Measurements from ENCODE around the gene BAHCC1. TPM values are rescaled to one million over a fixed set of nuclear protein-coding genes. Genes with fewer than 3 reads are reported as not detected.

BAHCC1 gene
- total and polyA plus RNA-seq, 2 donors (not counting 1 experiment from before 2014, with no cell fraction given) = 1.8 to 7.3 TPM

DNA sequence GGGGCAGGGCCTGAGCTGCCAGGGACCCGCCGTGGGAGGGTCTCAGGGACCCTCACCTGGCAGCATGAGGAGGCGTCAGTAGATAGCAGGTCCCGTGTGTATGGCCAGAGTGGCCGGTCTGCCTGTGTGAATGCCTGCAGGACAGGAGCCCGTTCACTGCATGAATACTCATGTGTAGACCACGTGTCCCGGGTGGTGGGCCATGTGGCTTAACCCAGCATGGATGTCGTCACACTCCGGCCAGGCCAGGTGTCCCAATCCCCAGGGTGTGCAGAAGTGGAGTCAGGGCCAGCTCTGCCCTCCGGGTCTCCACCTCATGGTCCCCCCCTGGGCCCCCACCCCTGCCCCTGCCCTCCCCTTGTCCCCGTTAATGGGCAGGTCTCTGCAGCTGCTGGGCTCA lies 53.7 kb downstream of the BAHCC1 start:
- DNase-seq (ENCODE audit: low read depth in 2 of 2) = no peak
- Histone ChIP-seq H3K79me2 (ENCODE audit: control insufficient read depth, insufficient read depth, low read length) (no peaks in the 10 kb centered on the region), H4K20me1 (ENCODE audit: control insufficient read depth, extremely low read depth, insufficient read depth, low read length) (no peaks in the 10 kb centered on the region), H3K27ac (ENCODE audit: insufficient read depth, low read length) (no peak overlapping the region), H3K9ac (ENCODE audit: insufficient read depth, low read length) (no peak overlapping the region), H3K4me1 (ENCODE audit: control insufficient read depth, extremely low read depth, insufficient read depth, low read length) (no peaks in the 10 kb centered on the region), H3K9me3 (ENCODE audit: control insufficient read depth, insufficient read depth, low read depth, low read length) (no peaks in the 10 kb centered on the region), H2AFZ (ENCODE audit: low read length) (no peak overlapping the region), H3K27me3 (ENCODE audit: control insufficient read depth, insufficient read depth, low read length) (no peaks in the 10 kb centered on the region), H3K4me2 (ENCODE audit: extremely low read depth, insufficient read depth, low read length) (no peak overlapping the region), H3K4me3 (replicated peaks in 1 of 4; ENCODE audit: control extremely low read depth in 1 of 4, insufficient read depth in 1 of 4, low read depth in 3 of 4, low read length in 4 of 4) (no peak overlapping the region), H3K36me3 (ENCODE audit: control insufficient read depth, insufficient read depth, low read length) (no peaks in the 10 kb centered on the region)
- TF ChIP-seq EZH2 (IDR thresholded peaks at IDR 0.05; ENCODE audit: low read length, missing control alignments) = no peak
- TF ChIP-seq, protein P1, sequence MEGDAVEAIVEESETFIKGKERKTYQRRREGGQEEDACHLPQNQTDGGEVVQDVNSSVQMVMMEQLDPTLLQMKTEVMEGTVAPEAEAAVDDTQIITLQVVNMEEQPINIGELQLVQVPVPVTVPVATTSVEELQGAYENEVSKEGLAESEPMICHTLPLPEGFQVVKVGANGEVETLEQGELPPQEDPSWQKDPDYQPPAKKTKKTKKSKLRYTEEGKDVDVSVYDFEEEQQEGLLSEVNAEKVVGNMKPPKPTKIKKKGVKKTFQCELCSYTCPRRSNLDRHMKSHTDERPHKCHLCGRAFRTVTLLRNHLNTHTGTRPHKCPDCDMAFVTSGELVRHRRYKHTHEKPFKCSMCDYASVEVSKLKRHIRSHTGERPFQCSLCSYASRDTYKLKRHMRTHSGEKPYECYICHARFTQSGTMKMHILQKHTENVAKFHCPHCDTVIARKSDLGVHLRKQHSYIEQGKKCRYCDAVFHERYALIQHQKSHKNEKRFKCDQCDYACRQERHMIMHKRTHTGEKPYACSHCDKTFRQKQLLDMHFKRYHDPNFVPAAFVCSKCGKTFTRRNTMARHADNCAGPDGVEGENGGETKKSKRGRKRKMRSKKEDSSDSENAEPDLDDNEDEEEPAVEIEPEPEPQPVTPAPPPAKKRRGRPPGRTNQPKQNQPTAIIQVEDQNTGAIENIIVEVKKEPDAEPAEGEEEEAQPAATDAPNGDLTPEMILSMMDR (conservative IDR thresholded peaks at IDR 0.05 in 1 of 2, IDR thresholded peaks at IDR 0.05 in 1 of 2; ENCODE audit: low read depth in 1 of 2, low read length in 2 of 2) = no peak

- Histone ChIP-seq H3K9ac (ENCODE audit: insufficient read depth, low read length) (no peak overlapping the region), H4K20me1 (ENCODE audit: control insufficient read depth, extremely low read depth, insufficient read depth, low read length) (no peaks in the 10 kb centered on the region), H3K36me3 (ENCODE audit: control insufficient read depth, insufficient read depth, low read length) (no peaks in the 10 kb centered on the region), H3K9me3 (ENCODE audit: control insufficient read depth, insufficient read depth, low read depth, low read length) (no peaks in the 10 kb centered on the region), H3K4me2 (ENCODE audit: extremely low read depth, insufficient read depth, low read length) (no peak overlapping the region), H3K4me3 (replicated peaks in 1 of 4; ENCODE audit: control extremely low read depth in 1 of 4, insufficient read depth in 1 of 4, low read depth in 3 of 4, low read length in 4 of 4) (no peak overlapping the region), H2AFZ (ENCODE audit: low read length) (no peak overlapping the region), H3K4me1 (ENCODE audit: control insufficient read depth, extremely low read depth, insufficient read depth, low read length) (no peaks in the 10 kb centered on the region), H3K27ac (ENCODE audit: insufficient read depth, low read length) (no peak overlapping the region), H3K27me3 (ENCODE audit: control insufficient read depth, insufficient read depth, low read length) (no peaks in the 10 kb centered on the region), H3K79me2 (ENCODE audit: control insufficient read depth, insufficient read depth, low read length) (no peaks in the 10 kb centered on the region)
- TF ChIP-seq, protein P1 (conservative IDR thresholded peaks at IDR 0.05 in 1 of 2, IDR thresholded peaks at IDR 0.05 in 1 of 2; ENCODE audit: low read depth in 1 of 2, low read length in 2 of 2) = no peak
- no peak for TF ChIP-seq EZH2 (IDR thresholded peaks at IDR 0.05; ENCODE audit: low read length, missing control alignments)
- DNase-seq (ENCODE audit: low read depth in 2 of 2) = no peak
Observed at GRCh38 chr17:81449351-81449750, 54.1 kb downstream of the BAHCC1 start.

DNA sequence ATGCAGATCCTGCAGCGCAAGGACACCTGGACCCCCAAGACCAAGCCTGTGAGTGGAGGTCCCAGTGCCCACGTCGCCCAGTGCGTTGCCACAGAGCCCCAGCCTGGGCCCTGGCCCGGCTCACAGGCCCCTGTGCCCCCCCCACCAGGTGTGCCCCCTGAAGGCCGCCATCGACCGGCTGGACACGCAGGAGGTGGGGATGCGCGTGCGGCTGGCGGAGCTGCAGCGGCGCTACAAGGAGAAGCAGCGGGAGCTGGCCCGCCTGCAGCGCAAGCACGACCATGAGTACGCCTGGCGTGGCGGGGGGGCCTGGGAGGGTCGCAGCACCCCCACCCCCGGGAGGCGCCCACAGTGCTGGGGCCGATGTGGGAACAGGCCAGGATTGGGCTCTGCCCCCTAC lies 56.6 kb downstream of the BAHCC1 start:
- Histone ChIP-seq H3K9me3 (ENCODE audit: control insufficient read depth, insufficient read depth, low read depth, low read length) (no peaks in the 10 kb centered on the region), H3K79me2 (ENCODE audit: control insufficient read depth, insufficient read depth, low read length) (no peaks in the 10 kb centered on the region), H3K4me1 (ENCODE audit: control insufficient read depth, extremely low read depth, insufficient read depth, low read length) (no peaks in the 10 kb centered on the region), H2AFZ (ENCODE audit: low read length) (no peak overlapping the region), H3K27me3 (ENCODE audit: control insufficient read depth, insufficient read depth, low read length) (no peaks in the 10 kb centered on the region), H3K4me2 (ENCODE audit: extremely low read depth, insufficient read depth, low read length) (no peak overlapping the region), H3K36me3 (ENCODE audit: control insufficient read depth, insufficient read depth, low read length) (no peaks in the 10 kb centered on the region), H3K9ac (ENCODE audit: insufficient read depth, low read length) (no peak overlapping the region), H3K27ac (ENCODE audit: insufficient read depth, low read length) (no peak overlapping the region), H3K4me3 (replicated peaks in 1 of 4; ENCODE audit: control extremely low read depth in 1 of 4, insufficient read depth in 1 of 4, low read depth in 3 of 4, low read length in 4 of 4) (no peak overlapping the region), H4K20me1 (ENCODE audit: control insufficient read depth, extremely low read depth, insufficient read depth, low read length) (no peaks in the 10 kb centered on the region)
- no peak for TF ChIP-seq EZH2 (IDR thresholded peaks at IDR 0.05; ENCODE audit: low read length, missing control alignments)
- TF ChIP-seq, protein P1 (conservative IDR thresholded peaks at IDR 0.05 in 1 of 2, IDR thresholded peaks at IDR 0.05 in 1 of 2; ENCODE audit: low read depth in 1 of 2, low read length in 2 of 2) = no peak
- no peak for DNase-seq (ENCODE audit: low read depth in 2 of 2)
